ENCODE results near the gene CRTAC1. TPM values are rescaled to one million over a fixed set of nuclear protein-coding genes. Genes with fewer than 3 reads are reported as not detected.
A peak's percentile ranks its signal among the peaks of the same experiment; 100 is the strongest.

Gene CRTAC1
- total and polyA plus RNA-seq, 12 donors = 0.09 to 1.4 (median 0.48) TPM; not detected in 4

DNA sequence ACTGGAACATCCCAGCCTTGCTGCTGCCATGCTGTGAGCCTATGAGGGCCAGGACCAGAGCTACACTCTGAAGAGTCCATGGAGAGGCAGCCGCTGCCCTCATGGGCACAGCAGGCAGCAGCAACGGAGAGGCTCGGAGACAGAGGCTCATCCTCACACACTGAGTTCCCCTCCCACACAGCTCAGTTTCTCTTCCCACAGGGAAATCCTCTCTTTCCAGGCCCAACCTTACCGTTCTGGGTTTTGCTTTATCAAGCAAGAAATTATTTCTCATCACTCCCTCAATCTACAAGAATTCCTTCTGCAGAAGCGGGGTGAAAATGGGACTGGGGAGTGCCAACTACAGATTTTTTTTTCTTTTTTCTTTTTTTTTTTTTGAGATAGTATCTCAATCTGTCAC lies 144.1 kb downstream of the CRTAC1 start:
- H3K4me1 ChIP-seq (replicated peaks in 1 of 2) = no peaks in the 10 kb centered on the region
- no peak overlapping the region for H3K27ac ChIP-seq
- no peaks in the 10 kb centered on the region for H3K9me3 ChIP-seq (replicated peaks in 1 of 3)
- intact Hi-C loops (cut with DNase I) = no loop called here
- no peak for DNase-seq
- H3K4me3 ChIP-seq = no peak overlapping the region
- TF ChIP-seq, protein P1, sequence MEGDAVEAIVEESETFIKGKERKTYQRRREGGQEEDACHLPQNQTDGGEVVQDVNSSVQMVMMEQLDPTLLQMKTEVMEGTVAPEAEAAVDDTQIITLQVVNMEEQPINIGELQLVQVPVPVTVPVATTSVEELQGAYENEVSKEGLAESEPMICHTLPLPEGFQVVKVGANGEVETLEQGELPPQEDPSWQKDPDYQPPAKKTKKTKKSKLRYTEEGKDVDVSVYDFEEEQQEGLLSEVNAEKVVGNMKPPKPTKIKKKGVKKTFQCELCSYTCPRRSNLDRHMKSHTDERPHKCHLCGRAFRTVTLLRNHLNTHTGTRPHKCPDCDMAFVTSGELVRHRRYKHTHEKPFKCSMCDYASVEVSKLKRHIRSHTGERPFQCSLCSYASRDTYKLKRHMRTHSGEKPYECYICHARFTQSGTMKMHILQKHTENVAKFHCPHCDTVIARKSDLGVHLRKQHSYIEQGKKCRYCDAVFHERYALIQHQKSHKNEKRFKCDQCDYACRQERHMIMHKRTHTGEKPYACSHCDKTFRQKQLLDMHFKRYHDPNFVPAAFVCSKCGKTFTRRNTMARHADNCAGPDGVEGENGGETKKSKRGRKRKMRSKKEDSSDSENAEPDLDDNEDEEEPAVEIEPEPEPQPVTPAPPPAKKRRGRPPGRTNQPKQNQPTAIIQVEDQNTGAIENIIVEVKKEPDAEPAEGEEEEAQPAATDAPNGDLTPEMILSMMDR (IDR thresholded peaks at IDR 0.05) = no peak
- no peak for TF ChIP-seq POLR2A (IDR thresholded peaks at IDR 0.05)
- no peaks in the 10 kb centered on the region for H3K36me3 ChIP-seq (replicated peaks in 1 of 2)
- H3K27me3 ChIP-seq = no peaks in the 10 kb centered on the region
- WGBS, 4 donors = 72 to 81% (median 78%) methylated on average over 5 of the region's 5 CpGs

DNA sequence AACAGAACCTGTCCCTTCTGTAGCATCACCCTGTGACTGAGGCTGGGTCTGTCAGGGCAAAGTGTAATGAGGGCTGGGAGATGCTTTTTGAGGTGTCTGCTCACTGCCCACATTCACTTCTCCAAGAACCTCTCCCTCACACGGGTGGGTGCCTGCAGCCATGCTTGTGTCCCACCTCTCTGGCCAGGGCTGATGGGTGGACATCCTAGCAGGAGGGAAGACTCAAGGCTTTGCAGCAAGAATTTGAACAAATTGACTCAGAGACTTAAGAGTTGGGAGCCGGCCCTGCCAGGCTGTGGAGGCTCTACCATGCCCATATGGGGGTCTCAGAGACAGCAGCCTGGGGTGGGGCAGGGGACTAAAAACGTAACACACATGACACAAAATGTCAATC lies 147.3 kb downstream of the CRTAC1 start:
- no peak for DNase-seq
- Histone ChIP-seq H3K9me3 (replicated peaks in 1 of 3) (no peaks in the 10 kb centered on the region), H3K4me3 (no peak overlapping the region), H3K27me3 (no peaks in the 10 kb centered on the region), H3K27ac (no peak overlapping the region), H3K4me1 (replicated peaks in 1 of 2) (no peaks in the 10 kb centered on the region), H3K36me3 (replicated peaks in 1 of 2) (no peaks in the 10 kb centered on the region)
- TF ChIP-seq, protein P1 (IDR thresholded peaks at IDR 0.05) = no peak
- no peak for TF ChIP-seq POLR2A (IDR thresholded peaks at IDR 0.05)
- intact Hi-C loops (cut with DNase I) = no loop called here
- 56 to 82% (median 71%) methylated on average over 3 of the region's 3 CpGs for WGBS, 4 donors

DNA sequence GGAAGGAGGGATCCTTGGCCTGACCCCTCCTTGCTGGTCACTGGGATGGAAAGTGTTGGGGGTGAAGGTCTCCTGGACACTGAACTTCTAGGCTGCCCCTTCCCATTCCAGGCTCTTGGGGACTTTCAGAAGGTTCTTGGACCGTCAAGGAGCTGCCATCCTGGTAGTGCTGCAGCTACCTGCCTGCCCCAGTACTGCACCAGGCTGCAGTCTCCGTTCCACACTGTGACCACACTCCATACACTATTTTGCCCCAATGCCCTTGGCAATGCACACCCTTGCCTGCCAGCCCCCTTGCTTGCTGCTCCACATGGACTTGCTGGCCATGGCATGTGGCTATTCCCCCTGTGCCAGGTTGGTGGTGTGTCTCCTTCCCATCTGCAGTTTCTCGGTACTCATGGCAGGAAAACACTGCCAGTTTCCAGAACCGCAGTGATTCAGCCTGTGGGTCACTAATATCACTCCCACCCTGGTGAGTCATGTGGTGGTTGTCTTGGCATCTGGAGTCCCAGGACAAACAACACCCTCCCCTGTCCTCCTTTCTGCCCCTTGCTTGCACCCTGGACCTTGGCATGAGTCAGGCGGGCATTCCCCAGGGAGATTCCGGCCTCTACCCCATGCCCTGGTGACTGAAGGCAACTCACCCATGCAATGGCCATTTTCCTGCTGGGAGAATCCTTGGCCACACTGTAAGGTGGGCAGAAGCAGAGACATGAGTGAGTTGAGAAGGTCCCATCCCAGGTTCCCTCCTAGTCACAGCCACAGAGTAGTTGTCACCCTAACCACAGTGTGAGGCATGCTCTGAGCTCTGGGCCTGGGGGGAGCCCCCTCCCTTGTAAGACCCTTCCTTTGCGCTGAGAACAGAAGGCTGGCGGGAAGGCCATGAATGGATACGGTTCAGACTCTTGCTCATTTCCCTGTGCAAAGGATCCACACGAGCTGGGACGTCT lies 148.0 kb downstream of the CRTAC1 start:
- H3K9me3 ChIP-seq (replicated peaks in 1 of 3) = no peaks in the 10 kb centered on the region
- intact Hi-C loops (cut with DNase I) = no loop called here
- WGBS, 4 donors = 69 to 76% (median 73%) methylated on average over 8 to 11 of the region's 11 CpGs

DNA sequence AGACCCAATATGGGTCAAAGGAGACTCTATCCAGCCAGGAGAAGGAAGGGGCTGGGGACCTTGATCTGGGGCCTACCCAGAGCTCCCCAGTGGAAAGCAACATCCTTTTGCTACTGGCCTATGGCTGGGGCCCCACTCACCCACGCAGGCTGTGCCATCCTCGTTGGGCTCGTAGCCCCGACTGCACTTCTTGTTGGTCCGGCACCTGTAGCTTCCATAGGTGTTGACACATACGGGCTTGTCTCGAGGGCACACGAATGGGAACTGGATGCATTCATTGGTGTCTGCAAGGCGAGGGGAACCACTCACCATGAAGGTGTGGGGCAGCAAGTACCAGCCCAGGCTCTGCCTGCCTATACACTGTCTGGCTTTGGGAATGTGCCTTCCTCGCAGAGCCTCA lies 150.3 kb downstream of the CRTAC1 start:
- Histone ChIP-seq H3K9me3 (replicated peaks in 1 of 3) (no peaks in the 10 kb centered on the region), H3K4me3 (no peak overlapping the region), H3K4me1 (replicated peaks in 1 of 2) (no peaks in the 10 kb centered on the region), H3K27ac (no peak overlapping the region), H3K27me3 (no peaks in the 10 kb centered on the region), H3K36me3 (replicated peaks in 1 of 2) (no peaks in the 10 kb centered on the region)
- no peak for DNase-seq
- intact Hi-C loops (cut with DNase I) = no loop called here
- TF ChIP-seq, protein P1 (IDR thresholded peaks at IDR 0.05) = no peak
- TF ChIP-seq POLR2A (IDR thresholded peaks at IDR 0.05) = no peak
- WGBS, 4 donors = 81 to 93% (median 92%) methylated on average over 10 of the region's 10 CpGs

More for the DNA sequence above, 148.0 kb downstream of the CRTAC1 start:
- TF ChIP-seq, protein P1 (IDR thresholded peaks at IDR 0.05) = no peak
- TF ChIP-seq POLR2A (IDR thresholded peaks at IDR 0.05) = no peak
- peak in 6 of 7 donors; percentile 63 to 89 (median 72) for DNase-seq
- Histone ChIP-seq H3K36me3 (replicated peaks in 1 of 2) (no peaks in the 10 kb centered on the region), H3K4me3 (no peak overlapping the region), H3K27ac (no peak overlapping the region), H3K4me1 (replicated peaks in 1 of 2) (no peaks in the 10 kb centered on the region), H3K27me3 (no peaks in the 10 kb centered on the region)
